Aorta (tissue), 5 donors: ENCODE results near the gene CSTB. TPM values are rescaled to one million over a fixed set of nuclear protein-coding genes. Genes with fewer than 3 reads are reported as not detected.

ENCODE experiments used
- ATAC-seq: fragments of 200-7000 bp; cut with Tn5 transposase; one replicate; pipeline ENCODE4 v1.9.1; 2022; ENCODE audit warnings: moderate library complexity; ENCODE audit not compliant: low FRiP score
- DNase-seq, 2 donors: peaks; one replicate each; pipeline ENCODE4 v3.0.0-alpha.2; 2020
- H3K27ac ChIP-seq, 2 donors: one replicate each; pipeline ENCODE4 v1.5.1; 2013; ENCODE audit warnings: low read length in 2 of 2, mild to moderate bottlenecking in 2 of 2, moderate library complexity in 2 of 2, control low read depth in 1 of 2, inconsistent platforms in 1 of 2, low read depth in 1 of 2
- H3K27me3 ChIP-seq, 2 donors: one replicate each; pipeline ENCODE4 v1.6.1; 2013; ENCODE audit warnings: control low read depth in 1 of 2, low read length in 1 of 2, mild to moderate bottlenecking in 1 of 2, moderate library complexity in 1 of 2; ENCODE audit not compliant: insufficient read depth in 2 of 2, control insufficient read depth in 1 of 2
- H3K36me3 ChIP-seq, 2 donors: one replicate each; pipeline ENCODE4 v1.6.1; 2013; ENCODE audit warnings: control low read depth in 1 of 2, low read length in 1 of 2, mild to moderate bottlenecking in 1 of 2; ENCODE audit not compliant: insufficient read depth in 2 of 2, control insufficient read depth in 1 of 2
- H3K4me1 ChIP-seq, 2 donors: one replicate each; pipeline ENCODE4 v1.6.1; 2013; ENCODE audit warnings: low read length in 2 of 2, control low read depth in 1 of 2, mild to moderate bottlenecking in 1 of 2, moderate library complexity in 1 of 2; ENCODE audit not compliant: insufficient read depth in 2 of 2, control insufficient read depth in 1 of 2
- H3K4me3 ChIP-seq, 2 donors: one replicate each; pipeline ENCODE4 v1.5.1; 2013; ENCODE audit warnings: low read length in 2 of 2, control low read depth in 1 of 2, mild to moderate bottlenecking in 1 of 2
- H3K9me3 ChIP-seq: one replicate; pipeline ENCODE4 v1.6.1; 2013; ENCODE audit warnings: mild to moderate bottlenecking, low read length; ENCODE audit not compliant: control insufficient read depth
- WGBS, 2 donors: extraction: QIAGEN DNeasy Blood & Tissue Kit; methylation state at CpG; one replicate each; pipeline ENCODE4 v1.1.7; 2013; 5-methylcytosine and 5-hydroxymethylcytosine counted together
- intact Hi-C, 2 donors: fragments of 100-400 bp; cut with DNase I; formaldehyde crosslinking; loops; one replicate each; pipeline versions ENCODE4 v1.14.2 to v1.15.0; 2022
- polyA plus RNA-seq, 2 donors: library from polyadenylated mRNA; stranded (reverse); fragments of 200-250 nt; gene quantifications; one replicate each; pipeline ENCODE4 v1.2.3, GENCODE V29; 2013
- total RNA-seq, 2 donors: library from RNA; stranded (reverse); fragmentation: NEBNext Ultra II Directional; extraction: Animal tissue kit (Norgen Biotek cat#: 25700); gene quantifications; one replicate each; pipeline ENCODE4 v1.2.1, GENCODE V29; 2021
- donor health status: healthy with polysubstance abuse.
- donor health status: Bipolar disorder and iron deficiency.
- donor health status: DM: no; HTN: no; CAD: no.
- donor health status: DM: no; HTN: no; CAD: no.
- donor health status: DM: yes; HTN: yes; CAD: no.

CSTB gene
- total and polyA plus RNA-seq, 4 donors = 30.3 to 71.6 (median 44.4) TPM

DNA sequence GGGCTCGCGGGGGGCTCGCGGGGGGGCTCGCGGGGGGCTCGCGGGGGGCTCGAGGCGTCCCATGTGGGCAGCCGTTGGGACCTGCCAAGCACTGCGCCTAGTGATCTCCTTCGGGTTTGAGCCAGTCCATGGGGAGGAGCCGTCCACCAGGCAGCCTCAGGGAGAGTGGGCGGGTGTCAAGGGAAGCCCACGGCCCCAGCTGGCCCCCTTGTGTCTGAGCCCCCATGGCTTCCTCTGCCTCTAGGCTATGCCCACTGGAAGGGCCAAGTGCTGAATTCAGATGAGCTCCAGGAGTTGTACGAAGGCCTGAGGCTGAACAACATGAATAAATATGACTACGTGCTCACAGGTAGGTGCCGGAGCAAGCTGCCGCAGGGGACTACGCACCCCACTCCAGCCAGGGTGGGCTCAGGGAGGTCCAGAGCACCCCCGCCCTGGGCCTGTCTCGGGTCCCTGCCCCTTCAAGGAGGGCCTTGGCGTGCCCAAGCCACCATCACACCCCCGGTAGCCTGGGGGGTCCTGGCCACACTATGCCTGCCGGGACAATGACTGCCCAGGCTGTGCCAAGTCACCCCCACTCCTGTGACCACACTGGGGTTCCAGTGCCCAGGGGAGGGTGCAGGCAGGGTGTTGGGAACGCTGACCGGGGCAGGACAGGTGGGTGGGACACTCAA, 34.5 kb downstream of the CSTB start:
- Histone ChIP-seq H3K4me3 (no peak overlapping the region), H3K27me3 (no peaks in the 10 kb centered on the region), H3K9me3 (no peaks in the 10 kb centered on the region), H3K4me1 (no peaks in the 10 kb centered on the region), H3K36me3 (peaks cover 0 to 5% of the 10 kb centered on the region in 2 donors), H3K27ac (no peak overlapping the region)
- 57 to 76% methylated on average over 16 to 28 of the region's 28 CpGs for WGBS, 2 donors
- ATAC-seq (no peak), DNase-seq (no peak)
- intact Hi-C loops = no loop called here

DNA sequence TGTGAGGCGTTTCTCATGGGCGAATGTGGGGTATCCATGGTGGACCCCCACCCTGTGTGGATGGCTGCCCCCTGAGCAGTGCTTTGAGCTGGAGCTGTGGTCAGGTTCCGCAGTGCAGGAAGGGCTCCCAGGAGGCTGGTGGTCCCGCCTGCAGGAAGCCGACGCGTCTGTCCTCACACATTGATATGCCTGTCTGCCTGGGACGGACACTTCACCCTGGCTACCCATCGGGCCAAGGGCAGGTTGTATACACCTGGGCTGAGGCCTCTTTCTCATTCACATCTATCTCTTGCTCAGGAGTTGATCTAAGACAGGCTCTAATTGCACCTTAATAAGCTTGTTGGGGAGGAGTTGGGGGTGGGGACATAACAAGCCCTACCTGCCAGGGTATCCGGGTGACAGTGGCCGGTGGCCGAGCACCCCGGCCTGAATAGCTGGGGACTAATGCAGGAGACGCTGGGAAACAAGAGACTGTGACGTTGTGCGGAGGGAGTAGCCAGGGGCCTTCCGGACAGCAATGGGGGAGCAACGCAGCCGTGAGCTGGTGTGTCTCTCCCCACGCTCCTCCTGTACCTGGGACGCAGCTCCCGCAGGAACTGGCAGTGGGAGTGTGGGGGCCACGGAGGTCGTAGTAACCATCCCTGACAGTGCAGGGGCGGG, 35.5 kb downstream of the CSTB start:
- H3K36me3 ChIP-seq = peaks cover 0 to 5% of the 10 kb centered on the region in 2 donors
- no peak for DNase-seq
- no peaks in the 10 kb centered on the region for H3K9me3 ChIP-seq
- H3K27ac ChIP-seq = no peak overlapping the region
- peak; percentile 30 for ATAC-seq
- H3K4me3 ChIP-seq = no peak overlapping the region
- no peaks in the 10 kb centered on the region for H3K4me1 ChIP-seq
- 44 to 49% methylated on average over 20 to 25 of the region's 25 CpGs for WGBS, 2 donors
- H3K27me3 ChIP-seq = no peaks in the 10 kb centered on the region
- intact Hi-C loops = no loop called here

DNA sequence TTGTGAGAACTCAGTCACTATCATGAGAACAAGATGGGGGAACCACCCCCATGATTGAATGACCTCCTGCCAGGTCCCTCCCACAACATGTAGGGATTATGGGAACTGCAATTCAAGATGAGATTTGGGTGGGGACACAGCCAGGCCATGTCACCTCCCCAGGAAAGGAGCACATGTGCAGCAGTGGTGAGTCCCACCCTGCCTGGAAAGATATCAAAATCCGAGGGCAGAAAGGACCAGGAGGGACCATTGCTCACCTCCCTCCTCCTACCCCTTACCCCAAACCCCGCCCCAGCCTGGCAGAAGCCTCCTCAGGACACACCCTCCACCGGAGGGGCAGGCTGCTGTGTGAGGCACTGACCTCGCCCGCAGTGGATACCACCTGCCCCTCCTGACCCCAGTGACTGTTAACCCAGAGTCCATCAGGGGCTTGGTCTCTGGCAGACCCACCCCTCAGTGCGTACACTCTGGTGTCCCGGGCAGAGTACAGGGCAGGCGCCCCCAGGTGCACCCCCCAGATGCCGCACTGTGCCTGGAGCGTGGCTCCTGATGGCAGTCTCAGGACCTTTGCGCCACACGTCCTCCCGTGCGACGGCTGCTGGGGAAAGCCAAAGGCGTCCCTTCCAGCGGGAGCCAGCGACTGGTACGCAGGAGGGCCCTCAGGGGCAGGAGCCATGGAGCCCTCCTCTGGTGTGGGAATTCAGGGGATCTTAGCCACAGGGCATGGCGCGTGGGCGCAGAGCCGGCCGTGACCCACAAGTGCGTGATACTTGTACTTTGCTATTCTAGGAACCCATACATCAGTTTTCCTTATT, 36.3 kb downstream of the CSTB start:
- H3K4me3 ChIP-seq = no peak overlapping the region
- H3K27me3 ChIP-seq = no peaks in the 10 kb centered on the region
- H3K4me1 ChIP-seq = no peaks in the 10 kb centered on the region
- 91% methylated on average over 25 of the region's 25 CpGs for WGBS, 2 donors
- H3K27ac ChIP-seq = no peak overlapping the region
- DNase-seq = no peak
- intact Hi-C loops = no loop called here
- H3K9me3 ChIP-seq = no peaks in the 10 kb centered on the region
- peaks cover 0 to 5% of the 10 kb centered on the region in 2 donors for H3K36me3 ChIP-seq
- ATAC-seq = peak; percentile 17

DNA sequence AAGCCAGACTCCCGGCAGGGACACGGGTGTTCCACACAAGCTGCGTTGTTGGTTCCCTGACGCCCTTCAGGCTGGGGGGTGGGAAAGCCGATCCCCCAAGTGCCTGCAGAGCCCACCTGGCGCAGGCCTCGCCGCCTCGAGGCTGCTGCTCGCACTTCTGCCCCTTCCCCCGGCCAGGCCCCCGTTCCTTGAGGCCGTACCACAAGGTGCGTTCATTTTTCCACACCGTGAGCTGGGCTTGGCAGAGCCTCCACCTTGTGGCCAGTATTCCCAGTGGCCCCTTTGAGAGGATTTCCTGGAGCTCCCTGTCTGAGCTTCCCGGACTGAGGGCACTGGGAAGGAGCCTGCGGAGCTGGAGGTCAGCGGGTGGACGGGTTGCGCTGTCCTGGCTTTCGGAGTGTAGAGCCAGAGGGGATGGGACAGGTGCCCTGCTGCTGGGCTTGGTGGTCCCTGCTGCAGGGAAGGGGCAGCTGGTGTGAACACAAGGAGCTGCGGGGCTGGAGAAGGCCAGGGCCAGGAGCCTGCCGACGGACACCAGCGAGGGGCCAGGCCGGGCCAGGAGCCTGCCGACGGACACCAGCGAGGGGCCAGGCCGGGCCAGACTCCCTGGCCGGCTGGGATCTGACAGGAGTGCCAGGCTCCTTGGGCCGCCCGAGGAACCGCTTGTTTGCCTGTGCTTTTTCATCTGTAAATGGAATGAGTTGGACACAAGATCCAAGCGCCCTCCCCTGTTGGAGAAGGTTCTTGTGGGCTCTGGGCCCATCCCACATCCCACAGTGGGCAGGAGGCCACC, 38.8 kb downstream of the CSTB start:
- WGBS, 2 donors = 80 to 88% methylated on average over 35 of the region's 35 CpGs
- Histone ChIP-seq H3K4me3 (no peak overlapping the region), H3K27me3 (no peaks in the 10 kb centered on the region), H3K36me3 (no peaks in the 10 kb centered on the region), H3K27ac (no peak overlapping the region), H3K9me3 (no peaks in the 10 kb centered on the region), H3K4me1 (no peaks in the 10 kb centered on the region)
- DNase-seq = no peak
- no peak for ATAC-seq
- intact Hi-C loops = no loop called here

DNA sequence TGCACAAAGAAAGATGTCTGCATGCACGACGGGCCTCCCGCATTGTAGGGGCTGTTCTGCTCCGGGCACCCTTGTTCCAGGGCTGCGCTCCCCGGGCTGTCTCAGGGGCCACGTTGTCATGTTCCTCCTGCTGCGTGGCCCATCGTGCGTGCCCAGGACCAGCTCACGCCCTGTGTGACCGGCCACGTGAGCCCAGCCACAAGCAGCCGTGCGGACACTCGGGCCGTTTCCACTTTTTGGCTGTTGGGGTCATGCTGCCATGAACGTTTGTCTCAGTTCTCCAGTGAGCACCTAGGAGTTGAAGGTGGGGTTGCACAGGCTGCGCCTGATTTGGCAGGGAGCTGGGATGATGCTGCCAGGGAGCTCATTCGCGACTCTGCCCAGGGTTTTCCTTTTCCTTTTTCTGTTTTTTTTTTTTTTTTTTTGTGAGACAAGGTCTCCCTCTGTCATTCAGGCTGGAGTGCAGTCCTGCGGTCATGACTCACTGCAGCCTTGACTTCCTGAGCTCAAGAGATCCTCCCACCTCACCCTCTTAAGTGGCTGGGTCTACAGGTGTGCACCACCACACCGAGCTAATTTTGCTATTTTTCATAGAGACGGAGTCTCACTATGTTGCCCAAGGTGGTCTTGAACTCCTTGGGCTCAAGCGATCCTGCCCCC, 39.8 kb downstream of the CSTB start:
- intact Hi-C loops = no loop called here
- Histone ChIP-seq H3K9me3 (no peaks in the 10 kb centered on the region), H3K27ac (no peak overlapping the region), H3K27me3 (no peaks in the 10 kb centered on the region), H3K4me3 (no peak overlapping the region), H3K4me1 (no peaks in the 10 kb centered on the region), H3K36me3 (no peaks in the 10 kb centered on the region)
- DNase-seq (no peak), ATAC-seq (no peak)
- 90 to 92% methylated on average over 25 of the region's 25 CpGs for WGBS, 2 donors

DNA sequence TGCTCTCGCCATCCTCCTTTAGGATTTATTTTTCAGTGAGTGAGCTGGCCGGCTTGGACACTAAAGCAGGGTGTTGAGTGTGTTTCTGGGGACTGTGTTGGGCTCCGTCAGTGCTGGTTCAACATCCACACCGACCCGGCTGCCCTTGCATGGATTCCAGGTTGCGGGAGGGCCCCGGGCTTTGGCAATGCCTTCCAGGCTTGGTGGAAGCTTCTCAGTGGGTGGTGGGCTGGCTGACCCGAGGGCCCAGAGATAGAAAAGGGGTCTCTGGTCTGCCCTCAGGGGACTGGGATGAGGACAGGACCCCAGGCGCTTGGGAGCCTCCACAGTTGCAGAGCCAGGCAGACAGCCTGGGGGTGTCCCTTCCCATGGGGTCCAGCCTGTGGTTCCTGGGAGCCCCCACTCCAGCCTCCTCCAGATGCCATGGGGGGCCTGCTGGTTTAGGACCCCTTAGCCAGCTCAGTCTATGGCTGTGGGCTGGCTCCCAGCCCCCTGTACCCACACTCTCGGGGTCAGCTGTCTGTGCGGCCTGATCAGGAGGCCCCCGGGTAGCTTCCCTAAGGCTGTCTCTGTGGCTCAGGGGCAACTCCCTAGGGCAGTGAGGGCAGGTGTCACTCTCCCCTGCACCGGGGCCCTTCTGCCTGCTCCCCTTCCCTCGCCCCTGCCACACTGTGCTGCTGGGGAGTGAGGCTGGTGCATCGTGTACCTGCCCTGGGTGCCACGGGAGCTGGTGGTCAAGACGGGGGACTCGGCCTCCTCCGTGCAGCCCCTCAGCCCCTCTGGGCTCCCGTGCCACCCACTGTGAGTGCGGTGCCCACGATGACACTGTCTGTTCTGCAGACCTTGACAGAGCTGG, 40.6 kb downstream of the CSTB start:
- DNase-seq (peak; percentile 44 to 70), ATAC-seq (no peak)
- intact Hi-C loops = no loop called here

DNA sequence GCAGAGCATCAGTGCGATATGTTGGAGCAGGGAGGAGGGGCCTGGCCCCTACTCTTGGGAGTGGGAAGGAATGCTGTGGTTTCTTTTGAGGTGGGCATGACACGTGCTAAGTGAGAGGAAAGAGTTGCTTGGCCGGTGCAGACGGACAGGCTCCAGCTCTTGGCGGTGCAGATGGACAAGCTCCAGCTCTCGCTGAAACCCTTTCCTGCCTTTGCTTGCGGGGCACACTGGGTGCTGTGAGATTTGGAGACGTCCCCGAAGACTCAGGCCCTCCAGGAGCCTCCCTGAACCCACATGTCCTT, 41.2 kb downstream of the CSTB start:
- Histone ChIP-seq H3K27ac (peak overlapping the region in 1 of 2 donors; percentile 6), H3K36me3 (no peaks in the 10 kb centered on the region), H3K4me3 (no peak overlapping the region), H3K27me3 (no peaks in the 10 kb centered on the region), H3K4me1 (no peaks in the 10 kb centered on the region), H3K9me3 (no peaks in the 10 kb centered on the region)
- peak; percentile 48 to 74 for DNase-seq
- ATAC-seq = no peak
- intact Hi-C loops = loop anchor here in 1 of 2 donors (5.0 kb wide), 1 partner anchor 38 kb away; no protein-coding TSS in a partner anchor
- WGBS, 2 donors = 7 to 20% methylated on average over 9 of the region's 9 CpGs

More for the DNA sequence above, 40.6 kb downstream of the CSTB start:
- no peaks in the 10 kb centered on the region for H3K4me1 ChIP-seq
- no peaks in the 10 kb centered on the region for H3K36me3 ChIP-seq
- no peak overlapping the region for H3K4me3 ChIP-seq
- H3K27ac ChIP-seq = peak overlapping the region in 1 of 2 donors; percentile 6
- no peaks in the 10 kb centered on the region for H3K9me3 ChIP-seq
- 68 to 71% methylated on average over 22 of the region's 22 CpGs for WGBS, 2 donors
- H3K27me3 ChIP-seq = no peaks in the 10 kb centered on the region
